Lower lobe of right lung (tissue), 2 donors: Measurements from ENCODE around the gene ZFYVE21. TPM values are rescaled to one million over a fixed set of nuclear protein-coding genes. Genes with fewer than 3 reads are reported as not detected.

ENCODE experiments used
- ATAC-seq, 2 donors: fragments of 200-7000 bp; cut with Tn5 transposase; one replicate each; pipeline ENCODE4 v1.9.1; 2020 to 2022; ENCODE audit warnings: mild to moderate bottlenecking in 2 of 2, moderate library complexity in 2 of 2
- DNase-seq: peaks from one replicate; pipeline ENCODE4 v3.0.0-alpha.2; 2020
- H3K27ac ChIP-seq: fragments of 200-600 bp; one replicate; pipeline ENCODE4 v1.8.0; 2022
- H3K27me3 ChIP-seq: fragments of 200-600 bp; one replicate; pipeline ENCODE4 v1.8.0; 2022; ENCODE audit warnings: low read depth
- H3K36me3 ChIP-seq: fragments of 200-600 bp; one replicate; pipeline ENCODE4 v1.8.0; 2022; ENCODE audit warnings: mild to moderate bottlenecking
- H3K4me1 ChIP-seq: fragments of 200-600 bp; one replicate; pipeline ENCODE4 v1.8.0; 2022
- H3K4me3 ChIP-seq: fragments of 200-600 bp; one replicate; pipeline ENCODE4 v1.8.0; 2022; ENCODE audit warnings: mild to moderate bottlenecking
- H3K9me3 ChIP-seq: fragments of 200-600 bp; one replicate; pipeline ENCODE4 v1.8.0; 2022
- intact Hi-C: fragments of 100-400 bp; cut with DNase I; formaldehyde crosslinking; loops from one replicate; pipeline ENCODE4 v1.11.0; 2022
- total RNA-seq: library from RNA; stranded (reverse); fragmentation: NEBNext Ultra II Directional; extraction: Animal tissue kit (Norgen Biotek cat#: 25700); gene quantifications from one replicate; pipeline ENCODE4 v1.2.1, GENCODE V29; 2021
- TF ChIP-seq, protein P1 (sequence below): fragments of 200-600 bp; IDR thresholded peaks from one replicate; pipeline ENCODE4 v1.8.0; 2022; ENCODE audit warnings: antibody characterized with exemption, mild to moderate bottlenecking
- donor health status: DM: no; HTN: yes; CAD: no; lungs with severe emphysema.

ZFYVE21 gene
- total RNA-seq, 1 donor from 2014 or later, result 49.4 TPM

DNA sequence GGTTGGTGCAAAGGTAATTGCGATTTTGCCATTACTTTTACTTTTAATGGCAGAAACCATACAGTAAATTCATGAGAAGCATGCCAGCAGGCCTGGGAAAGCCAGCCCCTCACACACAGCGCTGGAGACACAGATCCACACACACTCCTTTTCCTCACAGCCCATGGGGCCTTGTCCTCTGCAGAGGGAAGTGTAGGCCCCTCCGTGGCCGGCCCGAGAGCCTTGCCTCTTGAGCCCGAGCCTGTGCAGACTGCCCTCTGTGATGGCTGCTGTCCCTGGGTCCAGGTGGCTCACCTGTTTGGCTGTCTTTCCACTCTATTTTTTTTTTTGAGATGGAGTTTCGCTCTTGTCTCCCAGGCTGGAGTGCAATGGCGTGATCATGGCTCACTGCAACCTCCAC is 39.7 kb upstream of the ZFYVE21 start:
- TF ChIP-seq, protein P1, sequence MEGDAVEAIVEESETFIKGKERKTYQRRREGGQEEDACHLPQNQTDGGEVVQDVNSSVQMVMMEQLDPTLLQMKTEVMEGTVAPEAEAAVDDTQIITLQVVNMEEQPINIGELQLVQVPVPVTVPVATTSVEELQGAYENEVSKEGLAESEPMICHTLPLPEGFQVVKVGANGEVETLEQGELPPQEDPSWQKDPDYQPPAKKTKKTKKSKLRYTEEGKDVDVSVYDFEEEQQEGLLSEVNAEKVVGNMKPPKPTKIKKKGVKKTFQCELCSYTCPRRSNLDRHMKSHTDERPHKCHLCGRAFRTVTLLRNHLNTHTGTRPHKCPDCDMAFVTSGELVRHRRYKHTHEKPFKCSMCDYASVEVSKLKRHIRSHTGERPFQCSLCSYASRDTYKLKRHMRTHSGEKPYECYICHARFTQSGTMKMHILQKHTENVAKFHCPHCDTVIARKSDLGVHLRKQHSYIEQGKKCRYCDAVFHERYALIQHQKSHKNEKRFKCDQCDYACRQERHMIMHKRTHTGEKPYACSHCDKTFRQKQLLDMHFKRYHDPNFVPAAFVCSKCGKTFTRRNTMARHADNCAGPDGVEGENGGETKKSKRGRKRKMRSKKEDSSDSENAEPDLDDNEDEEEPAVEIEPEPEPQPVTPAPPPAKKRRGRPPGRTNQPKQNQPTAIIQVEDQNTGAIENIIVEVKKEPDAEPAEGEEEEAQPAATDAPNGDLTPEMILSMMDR, result no peak
- intact Hi-C loops, result no loop called here
- peaks cover 9% of the 10 kb centered on the region for H3K4me1 ChIP-seq
- no peak for DNase-seq
- no peaks in the 10 kb centered on the region for H3K27me3 ChIP-seq
- H3K27ac ChIP-seq, result no peak overlapping the region
- no peak overlapping the region for H3K4me3 ChIP-seq
- peaks cover 100% of the 10 kb centered on the region for H3K36me3 ChIP-seq
- no peak for ATAC-seq
- no peaks in the 10 kb centered on the region for H3K9me3 ChIP-seq

DNA sequence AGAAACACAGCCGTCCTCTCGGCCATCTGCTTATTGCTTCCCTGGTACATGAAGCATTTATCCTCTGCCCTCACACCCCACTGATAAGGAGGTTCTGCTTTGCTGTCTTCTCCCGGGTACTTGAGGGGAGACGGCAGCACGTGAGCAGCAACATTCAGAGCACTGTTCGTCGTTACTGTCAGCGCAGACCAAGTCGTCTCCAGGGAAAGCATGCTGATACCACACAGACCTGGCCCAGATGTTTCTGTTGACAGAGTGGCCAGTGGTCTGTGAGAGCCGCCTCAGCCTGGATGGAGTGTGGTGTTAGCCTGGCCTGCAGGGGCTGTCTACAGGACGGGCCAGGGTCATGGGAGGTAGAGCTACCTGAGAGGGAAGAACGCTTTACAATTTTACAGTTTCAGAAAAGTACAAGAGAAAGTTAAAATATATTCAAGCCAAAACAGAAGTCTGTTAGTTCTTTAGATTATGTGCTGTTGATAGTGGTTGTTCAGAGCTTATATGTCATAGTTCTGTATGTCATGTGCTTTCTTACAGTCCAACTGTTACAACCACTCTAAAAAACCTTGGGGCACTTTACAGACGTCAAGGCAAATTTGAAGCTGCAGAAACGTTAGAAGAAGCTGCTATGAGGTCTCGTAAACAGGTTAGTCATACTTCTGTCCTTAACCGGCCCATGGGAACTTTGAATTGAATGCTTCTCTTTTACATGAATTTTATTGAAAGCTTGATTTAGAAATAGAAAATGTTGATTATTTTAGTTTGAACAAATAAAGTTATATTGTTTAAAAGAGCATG is 38.5 kb upstream of the ZFYVE21 start:
- peaks cover 100% of the 10 kb centered on the region for H3K36me3 ChIP-seq
- TF ChIP-seq, protein P1, result no peak

DNA sequence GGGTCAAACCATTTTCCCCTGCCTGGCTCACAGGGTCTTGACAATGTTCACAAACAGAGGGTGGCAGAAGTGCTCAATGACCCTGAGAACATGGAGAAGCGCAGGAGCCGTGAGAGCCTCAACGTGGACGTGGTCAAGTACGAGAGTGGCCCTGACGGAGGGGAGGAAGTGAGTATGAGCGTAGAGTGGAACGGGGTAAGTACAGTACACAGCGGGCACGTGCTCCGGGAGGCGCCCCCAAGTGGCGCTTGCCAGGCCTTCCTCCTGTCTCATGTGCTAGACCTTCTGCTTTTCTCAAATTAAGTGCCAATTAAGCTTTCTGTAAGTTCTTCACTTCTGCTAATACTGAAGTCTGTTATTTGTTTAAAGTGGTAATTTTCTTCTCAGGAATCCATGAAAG is 36.3 kb upstream of the ZFYVE21 start:
- Histone ChIP-seq H3K9me3 (no peaks in the 10 kb centered on the region), H3K27me3 (no peaks in the 10 kb centered on the region), H3K4me3 (no peak overlapping the region), H3K27ac (no peak overlapping the region), H3K36me3 (peaks cover 100% of the 10 kb centered on the region), H3K4me1 (peaks cover 9% of the 10 kb centered on the region)
- DNase-seq (peak; percentile 75), ATAC-seq (peak; percentile 92 to 95)
- intact Hi-C loops, result no loop called here
- TF ChIP-seq, protein P1, result peak; percentile 52

More for the DNA sequence above, 38.5 kb upstream of the ZFYVE21 start:
- Histone ChIP-seq H3K4me3 (no peak overlapping the region), H3K4me1 (peaks cover 9% of the 10 kb centered on the region), H3K27ac (no peak overlapping the region), H3K9me3 (no peaks in the 10 kb centered on the region), H3K27me3 (no peaks in the 10 kb centered on the region)
- intact Hi-C loops, result no loop called here
- DNase-seq (no peak), ATAC-seq (no peak)

DNA sequence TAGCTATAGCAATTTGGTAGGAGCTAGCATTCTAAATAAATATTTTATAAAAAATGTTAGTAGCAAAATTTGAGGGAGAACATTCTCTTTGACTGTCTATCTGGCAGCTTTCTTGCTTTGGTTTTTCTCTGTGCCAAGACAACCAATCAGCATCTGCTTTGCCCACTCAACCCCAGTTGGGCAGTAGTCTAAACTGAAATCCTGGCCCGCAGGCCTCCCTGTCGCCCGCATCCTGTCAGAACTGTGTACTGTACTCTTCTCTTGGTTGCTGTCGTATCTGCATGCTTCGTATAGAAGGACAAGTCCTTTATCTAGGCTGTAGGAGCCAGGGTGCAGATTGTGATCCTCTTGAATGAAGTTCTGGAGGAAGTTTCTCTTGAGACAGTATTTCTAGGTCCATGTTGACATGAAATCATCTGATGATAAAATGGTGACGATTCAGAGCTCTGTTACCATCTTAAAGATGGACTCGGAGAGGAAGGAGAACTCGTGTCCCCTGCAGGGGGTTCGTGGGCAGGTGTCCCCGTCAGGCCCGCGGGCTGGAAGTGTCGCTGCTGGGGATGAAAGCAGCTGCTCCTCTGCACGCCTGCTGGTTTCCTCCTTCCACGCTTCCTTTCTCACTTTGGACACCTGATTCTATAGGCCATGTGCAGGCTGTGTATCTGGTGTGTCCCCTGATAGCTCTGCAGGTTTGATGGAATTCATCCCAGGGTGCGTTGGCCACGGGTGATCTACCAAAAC is 34.9 kb upstream of the ZFYVE21 start:
- H3K36me3 ChIP-seq, result peaks cover 100% of the 10 kb centered on the region
- no peak overlapping the region for H3K4me3 ChIP-seq
- TF ChIP-seq, protein P1, result no peak
- H3K4me1 ChIP-seq, result peaks cover 12% of the 10 kb centered on the region
- no peaks in the 10 kb centered on the region for H3K27me3 ChIP-seq
- ATAC-seq (no peak), DNase-seq (no peak)
- no peaks in the 10 kb centered on the region for H3K9me3 ChIP-seq
- H3K27ac ChIP-seq, result no peak overlapping the region
- intact Hi-C loops, result no loop called here

DNA sequence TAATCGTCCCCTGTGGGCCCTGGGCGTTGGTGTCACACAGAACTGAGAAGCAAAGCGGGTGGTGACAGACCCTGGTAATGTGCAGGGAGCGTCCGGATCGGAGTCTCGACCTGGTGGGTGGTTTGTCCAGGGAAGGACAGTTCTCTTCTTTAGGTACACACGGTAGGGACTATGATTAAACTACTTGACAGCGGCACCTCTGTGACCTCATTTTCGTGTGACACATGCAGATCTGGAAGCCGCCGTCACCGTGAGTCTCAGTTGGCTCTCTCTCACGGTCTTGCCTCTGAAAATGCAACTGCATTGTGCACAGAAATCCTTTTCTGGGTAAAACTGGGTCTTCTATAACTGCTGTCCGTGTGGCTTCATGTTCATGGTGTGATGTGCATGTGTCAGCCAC is 32.5 kb upstream of the ZFYVE21 start:
- no peak overlapping the region for H3K4me3 ChIP-seq
- intact Hi-C loops, result no loop called here
- no peak overlapping the region for H3K27ac ChIP-seq
- H3K4me1 ChIP-seq, result peaks cover 12% of the 10 kb centered on the region
- DNase-seq, result no peak
- ATAC-seq, result no peak
- H3K27me3 ChIP-seq, result no peaks in the 10 kb centered on the region
- TF ChIP-seq, protein P1, result no peak
- no peaks in the 10 kb centered on the region for H3K9me3 ChIP-seq
- H3K36me3 ChIP-seq, result peaks cover 100% of the 10 kb centered on the region
